TTC549 (cell line): ENCODE measurements around the gene PSTPIP2.
"Not testable (repeated sequence)": the region's sequence is repeated elsewhere in the genome, so short reads cannot be mapped to it uniquely, and the experiment has no call there.

Source experiments
- FAIRE-seq: peaks from 2 replicates; lab custom pipeline; 2012; peaks lifted over from hg19 to GRCh38; lab: Jason Lieb, UNC

PSTPIP2 gene, protein sequence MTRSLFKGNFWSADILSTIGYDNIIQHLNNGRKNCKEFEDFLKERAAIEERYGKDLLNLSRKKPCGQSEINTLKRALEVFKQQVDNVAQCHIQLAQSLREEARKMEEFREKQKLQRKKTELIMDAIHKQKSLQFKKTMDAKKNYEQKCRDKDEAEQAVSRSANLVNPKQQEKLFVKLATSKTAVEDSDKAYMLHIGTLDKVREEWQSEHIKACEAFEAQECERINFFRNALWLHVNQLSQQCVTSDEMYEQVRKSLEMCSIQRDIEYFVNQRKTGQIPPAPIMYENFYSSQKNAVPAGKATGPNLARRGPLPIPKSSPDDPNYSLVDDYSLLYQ

DNA sequence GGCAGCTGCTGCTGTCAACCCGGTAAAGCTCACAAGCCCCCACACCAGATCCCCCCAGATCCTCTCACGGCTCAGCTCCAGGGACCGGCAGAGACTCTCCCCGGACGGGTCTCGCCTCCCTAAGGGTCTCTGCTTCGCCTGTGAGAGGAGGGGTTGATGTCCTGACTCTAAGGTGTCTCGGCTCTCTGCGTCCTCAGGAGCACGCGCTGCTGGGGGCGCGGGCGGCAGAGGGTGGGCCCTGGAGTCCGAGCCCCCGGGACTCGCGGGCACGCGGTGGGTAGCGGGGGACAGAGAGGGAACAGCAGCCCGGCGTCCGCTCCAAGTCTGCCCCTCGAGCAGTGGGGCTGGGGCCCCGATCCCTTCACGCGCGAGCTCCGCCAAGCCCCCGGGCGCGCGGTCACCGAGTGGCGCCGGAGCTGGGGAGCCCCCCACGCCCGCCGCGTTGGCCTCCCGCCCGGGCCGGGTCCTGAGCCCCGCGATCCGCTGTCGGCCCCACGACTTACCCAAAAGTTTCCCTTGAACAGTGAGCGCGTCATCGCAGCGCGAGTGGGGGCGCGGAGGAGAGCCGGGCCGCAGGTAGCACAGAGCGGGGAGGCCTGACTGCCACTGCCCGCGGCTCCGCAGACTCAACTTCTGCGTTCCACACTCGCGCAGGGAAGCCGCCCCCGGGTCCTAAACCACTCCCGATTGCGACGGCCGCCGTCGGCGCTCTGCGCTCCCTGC lies at the start of gene PSTPIP2:
TSS of gene PSTPIP2 (minus strand) at position 608 of the 723 bp plus-strand sequence. CDS start at position 536, 72 bp downstream.
- no peak for FAIRE-seq

DNA sequence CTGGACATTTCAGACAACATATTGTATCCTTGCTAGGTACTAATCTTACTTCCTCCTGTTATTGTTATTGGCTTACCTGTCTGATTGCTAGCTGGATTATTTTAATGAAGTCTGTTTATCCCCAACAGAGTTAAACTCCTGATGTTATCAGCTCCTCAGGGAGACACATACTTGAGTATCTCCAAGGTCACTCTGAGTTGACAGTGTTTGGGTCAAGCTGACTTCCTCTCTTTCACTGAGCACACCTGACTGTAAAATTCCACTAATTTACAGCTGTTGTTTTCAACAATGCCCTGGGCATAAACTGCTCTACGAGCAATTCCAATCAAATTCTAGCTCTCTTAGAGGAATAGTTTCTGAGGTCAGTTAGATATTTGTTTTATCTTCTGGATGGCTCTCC lies 41.7 kb upstream of the PSTPIP2 start:
- FAIRE-seq = no peak

DNA sequence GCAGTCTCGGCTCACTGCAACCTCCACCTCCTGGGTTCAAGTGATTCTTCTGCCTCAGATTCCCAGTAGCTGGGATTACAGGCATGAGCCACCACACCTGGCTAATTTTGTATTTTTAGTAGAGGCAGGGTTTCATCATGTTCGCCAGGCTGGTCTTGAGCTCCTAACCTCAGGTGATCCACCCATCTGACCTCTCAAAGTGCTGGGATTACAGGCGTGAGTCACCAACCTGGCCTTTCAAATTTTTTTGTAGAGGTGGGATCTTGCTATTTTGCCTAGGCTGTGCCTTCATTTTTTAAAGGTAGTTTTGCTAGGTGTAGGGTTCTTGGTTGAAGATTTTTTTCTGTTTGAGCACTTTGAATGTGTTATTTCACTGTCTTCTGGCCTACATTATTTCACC lies 38.3 kb upstream of the PSTPIP2 start:
- no peak for FAIRE-seq

DNA sequence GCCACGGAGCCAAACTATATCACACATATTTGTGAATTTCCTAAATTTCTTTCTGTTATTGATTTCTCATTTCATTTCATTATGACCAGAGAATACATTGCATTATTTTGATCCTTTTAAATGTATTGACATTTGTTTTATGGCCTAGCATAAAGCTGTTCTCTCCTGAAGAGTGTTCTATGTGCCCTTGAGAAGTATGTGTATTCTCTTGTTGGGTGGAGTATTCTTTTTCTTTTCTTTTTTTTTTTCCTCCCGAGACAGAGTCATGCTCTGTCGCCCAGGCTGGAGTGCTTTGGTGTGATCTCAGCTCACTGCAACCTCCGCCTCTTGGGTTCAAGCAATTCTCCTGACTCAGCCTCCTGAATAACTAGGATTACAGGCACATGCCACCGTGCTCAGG lies 37.3 kb upstream of the PSTPIP2 start:
- no peak for FAIRE-seq

DNA sequence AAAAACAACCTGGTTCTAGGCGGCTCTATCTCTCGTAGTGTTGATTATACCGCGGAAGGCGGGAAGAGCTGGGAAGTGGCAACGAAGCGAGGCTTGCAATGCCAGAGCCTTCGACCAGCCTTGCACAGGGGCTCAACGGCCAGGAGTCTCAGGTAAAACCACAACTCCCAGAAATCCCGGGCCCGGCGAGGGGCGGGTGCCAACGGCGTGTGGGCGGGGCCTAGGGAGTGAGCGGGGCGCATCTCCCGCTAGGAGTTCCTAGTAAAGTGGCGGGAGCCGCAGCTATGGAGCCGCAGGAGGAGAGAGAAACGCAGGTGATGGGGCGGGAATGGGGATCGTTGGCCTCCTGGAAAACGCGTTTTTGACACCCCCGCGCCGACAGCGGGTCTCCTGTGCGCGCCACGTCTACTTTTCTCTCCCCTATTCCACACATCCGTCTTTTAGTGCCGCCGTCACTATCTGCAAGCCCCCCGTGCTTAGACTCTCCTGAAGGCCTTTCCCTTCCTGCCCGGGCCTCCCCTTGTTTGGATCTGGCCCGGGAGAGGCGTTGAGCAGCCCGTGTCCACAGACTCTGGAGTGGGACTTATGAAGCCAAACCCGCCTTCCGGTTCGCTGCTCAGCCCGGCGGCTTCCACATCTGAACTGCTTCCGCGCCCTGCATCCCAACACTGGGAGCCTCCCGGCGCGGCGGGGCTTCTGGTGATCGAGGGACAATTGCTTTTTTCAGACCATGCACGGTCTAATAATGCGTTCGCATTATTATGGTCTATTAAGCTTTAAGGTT lies 32.3 kb upstream of the PSTPIP2 start, which contains the start of gene HAUS1:
TSS of gene HAUS1 (plus strand) at position 258 of the 784 bp plus-strand sequence. CDS start at position 285, 27 bp downstream.
- FAIRE-seq = peak; percentile 72

DNA sequence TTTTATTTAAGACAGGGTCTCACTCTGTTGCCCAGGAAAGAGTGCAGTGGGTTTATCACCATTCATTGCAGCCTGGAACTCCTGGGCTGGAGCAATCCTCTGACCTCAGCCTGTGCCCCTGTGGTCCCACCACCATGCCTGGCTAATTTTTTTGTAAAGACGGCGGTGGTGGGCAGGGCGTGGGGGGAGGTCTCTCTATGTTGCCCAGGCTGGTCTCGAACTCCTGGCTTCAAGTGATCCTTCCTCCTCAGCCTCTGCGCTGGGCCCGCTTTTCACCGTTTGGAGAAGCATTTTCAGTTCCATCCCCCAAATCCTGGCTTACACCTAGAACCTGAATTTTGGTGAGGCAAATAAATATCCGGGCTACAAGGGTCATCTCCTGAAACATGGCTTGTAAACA lies 27.4 kb upstream of the PSTPIP2 start:
- FAIRE-seq = no peak

DNA sequence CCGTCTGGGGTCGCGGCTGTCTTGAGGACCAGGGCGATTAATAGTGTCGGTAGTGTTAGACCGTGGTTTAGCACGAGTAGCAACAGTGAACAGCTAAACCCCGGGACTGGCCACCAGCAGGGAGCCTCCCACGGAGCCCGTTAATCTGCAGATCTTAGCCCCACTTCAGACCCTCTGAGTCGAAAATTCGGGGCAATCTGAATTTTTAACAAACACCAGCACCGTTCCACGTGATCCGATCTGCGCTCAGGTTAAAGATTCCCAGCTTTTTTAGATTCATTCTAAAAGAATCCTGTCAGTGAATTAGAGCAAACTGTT lies 26.5 kb upstream of the PSTPIP2 start:
- no peak for FAIRE-seq

DNA sequence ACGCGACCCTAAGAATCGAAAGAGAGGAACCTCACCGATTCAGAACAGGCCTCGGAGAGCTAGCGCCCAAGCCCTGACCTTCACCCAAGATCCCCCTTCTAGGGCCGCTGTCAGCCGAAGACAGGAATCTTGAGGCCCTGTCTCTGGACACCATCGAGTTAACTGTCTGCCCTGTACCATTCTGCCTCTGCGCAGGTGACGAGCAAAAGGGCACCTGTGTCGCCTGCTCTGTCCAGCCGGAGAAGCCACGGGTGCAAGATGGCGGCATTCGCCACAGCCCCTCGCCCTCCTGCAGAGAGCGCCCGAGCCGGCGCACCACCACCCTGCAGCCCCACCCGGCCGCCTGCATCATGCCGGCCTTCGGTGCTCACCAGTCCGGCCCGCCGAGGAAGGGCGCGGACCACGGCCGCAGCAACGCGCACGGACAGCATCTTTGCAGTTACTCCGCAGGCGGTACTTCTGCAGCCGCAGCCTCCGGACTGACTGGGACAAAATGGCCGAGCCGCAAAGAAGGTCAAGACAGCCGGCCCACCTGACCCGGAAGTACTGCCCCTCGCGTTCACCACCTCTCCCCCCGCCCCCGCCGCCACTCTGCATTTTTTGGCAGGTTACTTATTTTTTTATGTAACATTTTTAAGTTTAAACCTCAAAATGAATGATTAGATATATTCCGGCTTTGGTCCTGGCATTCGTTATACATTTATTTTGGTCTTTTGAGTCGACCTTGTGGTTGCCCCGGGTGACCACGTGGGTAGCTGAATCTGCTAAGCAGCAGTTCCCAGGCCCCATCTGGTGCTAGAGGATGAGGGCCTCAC lies 25.9 kb upstream of the PSTPIP2 start, which contains the start of gene ATP5F1A:
TSS of gene ATP5F1A (minus strand) at position 496 of the 815 bp plus-strand sequence. CDS start at position 431, 65 bp downstream.
- FAIRE-seq = no peak

DNA sequence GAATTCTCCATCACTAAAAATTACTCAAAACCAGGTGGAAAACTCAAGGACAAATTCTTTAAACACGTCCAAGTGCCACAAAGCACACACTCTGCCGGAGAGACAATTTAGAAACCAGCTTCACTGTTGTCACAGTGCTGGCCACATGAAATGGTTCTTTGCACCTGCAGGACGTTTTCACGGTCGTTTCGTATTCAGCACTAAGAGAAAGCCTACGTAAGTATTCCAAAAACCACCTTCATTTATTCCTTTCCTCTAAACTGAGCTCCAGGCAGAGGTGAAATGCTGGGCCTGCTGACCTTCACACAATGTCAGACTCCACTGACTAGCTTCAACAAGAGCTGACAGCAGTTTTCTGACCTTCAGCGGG lies 25.4 kb upstream of the PSTPIP2 start:
- no peak for FAIRE-seq

DNA sequence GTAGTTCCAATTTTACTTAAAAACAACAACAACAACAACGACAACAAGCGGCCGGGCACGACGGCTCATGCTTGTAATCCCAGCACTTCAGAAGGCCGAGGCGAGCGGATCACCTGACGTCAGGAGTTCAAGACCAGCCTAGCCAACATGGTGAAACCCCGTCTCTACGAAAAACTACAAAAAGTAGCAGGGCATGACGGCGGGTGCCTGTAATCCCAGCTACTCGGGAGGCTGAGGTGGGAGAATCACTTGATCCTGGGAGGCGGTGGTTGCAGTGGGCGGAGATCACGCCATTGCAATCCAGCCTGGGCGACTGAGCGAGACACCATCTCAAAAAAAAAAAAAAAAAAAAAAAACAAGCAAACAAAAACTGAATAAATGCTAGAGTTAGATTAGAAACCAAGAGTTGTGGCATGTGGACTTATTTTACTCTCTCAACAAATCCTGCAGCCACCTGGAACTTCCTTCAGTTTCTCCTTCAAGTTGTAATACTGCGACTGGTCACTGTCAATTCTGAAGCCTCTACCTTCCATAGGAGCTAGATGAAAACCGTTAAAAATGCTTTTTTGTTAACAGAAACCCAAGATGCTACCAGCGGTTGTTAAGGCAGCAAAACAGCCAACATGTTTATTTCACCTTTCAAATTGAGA lies 24.7 kb upstream of the PSTPIP2 start:
- no peak for FAIRE-seq

DNA sequence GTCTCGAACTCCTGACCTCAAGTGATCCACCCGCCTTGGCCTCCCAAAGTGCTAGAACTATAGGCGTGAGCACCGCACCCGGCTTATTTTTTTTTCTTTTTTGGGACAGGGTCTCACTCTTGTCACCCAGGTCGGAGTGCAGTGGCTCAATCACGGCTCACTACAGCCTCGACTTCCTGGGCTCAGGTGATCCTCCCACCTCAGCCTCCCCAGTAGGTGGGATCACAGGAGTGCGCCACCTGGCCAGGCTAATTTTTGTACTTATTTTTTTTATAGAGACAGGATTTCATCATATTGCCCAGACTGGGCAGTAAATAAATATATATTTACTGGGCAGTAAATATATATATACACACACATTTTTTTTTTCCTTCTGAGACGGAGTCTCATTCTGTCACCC lies 23.5 kb upstream of the PSTPIP2 start:
- no peak for FAIRE-seq

DNA sequence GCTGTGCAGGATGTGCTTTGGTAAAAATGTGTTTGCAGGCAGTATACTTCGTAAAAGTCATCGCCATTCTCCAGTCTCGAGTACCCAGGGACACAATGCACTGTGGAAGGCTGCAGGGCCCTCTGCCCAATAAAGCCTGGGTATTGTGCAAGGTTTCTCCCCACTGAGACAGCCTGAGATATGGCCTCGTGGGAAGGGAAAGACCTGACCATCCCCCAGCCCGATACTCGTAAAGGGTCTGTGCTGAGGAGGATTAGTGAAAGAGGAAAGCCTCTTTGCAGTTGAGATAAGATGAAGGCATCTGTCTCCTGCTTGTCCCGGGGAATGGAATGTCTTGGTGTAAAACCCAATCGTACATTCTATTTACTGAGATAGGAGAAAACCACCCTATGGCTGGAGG lies 16.4 kb upstream of the PSTPIP2 start:
- FAIRE-seq = not testable (repeated sequence)

DNA sequence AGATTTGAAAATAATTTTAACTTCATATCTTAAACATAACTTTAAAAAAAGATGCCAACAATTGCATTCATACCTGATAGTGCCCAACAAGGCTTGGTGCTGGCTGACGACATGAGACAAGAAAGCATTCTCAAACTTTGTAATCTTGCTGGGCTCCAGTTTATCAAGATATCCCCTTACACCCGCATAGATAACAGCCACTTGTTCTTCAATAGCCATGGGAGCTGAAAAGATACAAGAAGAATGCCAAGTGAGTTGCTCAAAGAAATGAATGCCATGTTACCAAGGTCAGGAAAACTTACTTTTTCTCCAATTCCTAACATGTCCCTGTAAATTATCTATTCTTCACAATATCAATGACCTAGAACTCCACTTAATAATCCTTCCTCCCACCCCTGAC lies 12.4 kb upstream of the PSTPIP2 start:
- no peak for FAIRE-seq

DNA sequence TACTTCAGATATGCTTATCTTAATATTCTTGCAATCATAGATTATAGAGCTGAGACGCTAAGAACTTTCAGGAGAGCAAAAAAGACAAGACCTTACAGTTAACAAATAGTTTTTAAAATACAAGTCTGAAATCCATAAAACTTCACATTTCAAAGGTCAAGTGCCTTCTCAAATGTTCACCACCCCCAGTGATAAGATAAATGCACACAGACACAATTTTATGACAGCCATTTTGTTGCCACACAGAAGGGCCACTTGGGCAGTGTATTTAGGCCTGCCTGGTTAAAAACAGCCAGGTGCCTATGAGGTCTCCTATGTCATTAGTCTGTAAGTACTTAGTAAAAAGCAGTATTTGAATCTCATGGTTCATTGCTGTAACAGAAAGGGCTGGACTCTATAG lies 8.1 kb upstream of the PSTPIP2 start:
- no peak for FAIRE-seq

DNA sequence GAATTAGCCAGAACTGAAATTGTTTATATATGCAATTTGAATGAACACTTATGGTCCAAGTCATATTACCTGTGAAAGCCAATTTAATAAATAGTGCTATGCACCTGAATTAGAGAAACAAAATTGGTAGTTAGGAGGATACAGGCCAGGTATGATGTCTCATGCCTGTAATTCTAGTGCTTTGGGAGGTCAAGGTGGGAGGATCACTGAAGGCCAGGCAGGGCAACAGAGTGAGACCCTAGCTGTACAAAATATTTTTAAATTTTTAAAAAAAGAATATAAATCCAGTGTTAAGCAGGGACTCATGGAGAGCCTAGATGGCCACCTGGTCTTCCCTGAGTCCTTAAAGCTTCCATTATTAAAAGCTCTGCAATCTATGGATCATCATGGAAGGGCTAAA lies 7.3 kb upstream of the PSTPIP2 start:
- no peak for FAIRE-seq

DNA sequence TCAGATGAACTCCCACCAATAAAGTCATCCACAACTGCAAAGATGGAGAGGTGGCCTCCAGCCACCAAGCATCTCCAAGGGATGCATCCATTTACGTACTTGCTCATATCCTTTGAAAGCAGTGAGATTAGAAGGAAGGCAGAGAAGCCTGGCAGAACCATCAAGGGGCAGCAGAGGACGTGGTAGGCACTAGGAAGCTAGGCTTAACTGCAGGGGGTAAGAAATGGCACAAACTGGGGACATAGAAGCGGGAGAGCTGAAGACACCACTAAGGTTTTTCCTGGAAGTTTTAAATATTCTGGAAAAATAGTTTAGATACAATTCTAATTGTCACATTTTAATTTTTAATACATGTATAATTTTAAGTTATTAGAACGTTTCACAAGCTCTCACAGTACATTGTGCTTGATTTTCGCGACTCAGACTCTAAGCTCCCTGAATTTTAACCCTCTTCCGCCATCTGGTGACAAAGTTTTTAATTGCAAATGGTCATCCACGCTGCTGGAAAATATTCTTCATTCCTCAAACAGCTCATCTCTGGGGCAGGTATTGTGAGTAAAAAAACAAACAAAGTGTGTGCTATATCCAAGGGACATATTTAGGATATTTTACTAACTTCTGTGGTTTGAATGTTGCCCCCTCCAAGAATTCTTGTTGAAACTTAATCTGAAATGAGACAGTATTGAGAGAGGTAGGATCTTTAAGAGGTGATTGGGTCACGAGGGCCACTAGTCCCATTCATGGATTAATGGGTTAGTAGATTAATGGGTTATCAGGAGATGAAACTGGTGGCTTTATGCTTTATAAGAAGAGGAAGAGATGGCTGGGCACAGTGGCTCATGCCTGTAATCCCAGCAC lies 1.6 kb upstream of the PSTPIP2 start:
- peak; percentile 93 for FAIRE-seq

DNA sequence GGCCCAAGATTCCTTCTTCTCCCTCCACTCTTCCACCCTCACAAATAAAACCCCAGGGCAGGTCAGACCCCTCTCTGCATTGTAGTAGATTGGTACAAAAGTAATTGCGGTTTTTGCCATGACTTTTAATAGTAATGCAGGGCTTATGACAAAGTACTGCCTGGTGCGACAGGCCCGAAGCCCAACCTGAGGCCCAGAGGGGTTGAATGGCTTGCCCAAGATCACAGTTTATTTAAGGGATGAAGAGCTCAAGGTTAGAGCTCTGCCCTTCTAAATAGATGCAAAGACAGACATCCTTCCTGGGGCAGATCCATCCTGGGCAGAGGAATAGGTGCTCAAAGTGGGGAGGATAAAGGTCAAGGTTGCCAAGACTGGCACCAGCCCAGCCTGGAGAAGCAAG lies 899 bp upstream of the PSTPIP2 start:
- FAIRE-seq = no peak

DNA sequence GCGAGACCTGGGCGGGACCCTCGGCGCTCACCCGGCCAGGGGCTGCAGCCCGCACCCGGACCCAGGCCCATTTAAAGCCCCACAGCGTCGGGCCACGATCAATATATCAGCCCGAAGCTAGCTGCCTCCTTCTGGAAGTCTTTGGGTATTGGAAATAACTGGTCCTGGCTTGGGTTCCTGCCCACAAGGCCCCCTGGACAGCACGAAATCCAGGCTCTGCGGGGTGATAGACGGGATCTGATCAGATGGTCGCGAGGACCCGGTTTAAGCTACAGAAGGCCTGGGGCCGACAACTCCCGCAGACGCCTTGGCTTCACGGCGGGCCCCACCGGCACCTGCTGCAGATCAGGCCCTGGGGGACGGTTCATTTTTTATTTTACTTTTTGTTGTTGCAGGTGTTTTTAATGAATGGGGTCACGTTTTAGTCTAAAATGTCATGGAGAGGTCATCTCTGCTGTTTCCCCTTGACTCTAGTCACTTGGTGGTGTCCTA lies 362 bp upstream of the PSTPIP2 start:
- no peak for FAIRE-seq

DNA sequence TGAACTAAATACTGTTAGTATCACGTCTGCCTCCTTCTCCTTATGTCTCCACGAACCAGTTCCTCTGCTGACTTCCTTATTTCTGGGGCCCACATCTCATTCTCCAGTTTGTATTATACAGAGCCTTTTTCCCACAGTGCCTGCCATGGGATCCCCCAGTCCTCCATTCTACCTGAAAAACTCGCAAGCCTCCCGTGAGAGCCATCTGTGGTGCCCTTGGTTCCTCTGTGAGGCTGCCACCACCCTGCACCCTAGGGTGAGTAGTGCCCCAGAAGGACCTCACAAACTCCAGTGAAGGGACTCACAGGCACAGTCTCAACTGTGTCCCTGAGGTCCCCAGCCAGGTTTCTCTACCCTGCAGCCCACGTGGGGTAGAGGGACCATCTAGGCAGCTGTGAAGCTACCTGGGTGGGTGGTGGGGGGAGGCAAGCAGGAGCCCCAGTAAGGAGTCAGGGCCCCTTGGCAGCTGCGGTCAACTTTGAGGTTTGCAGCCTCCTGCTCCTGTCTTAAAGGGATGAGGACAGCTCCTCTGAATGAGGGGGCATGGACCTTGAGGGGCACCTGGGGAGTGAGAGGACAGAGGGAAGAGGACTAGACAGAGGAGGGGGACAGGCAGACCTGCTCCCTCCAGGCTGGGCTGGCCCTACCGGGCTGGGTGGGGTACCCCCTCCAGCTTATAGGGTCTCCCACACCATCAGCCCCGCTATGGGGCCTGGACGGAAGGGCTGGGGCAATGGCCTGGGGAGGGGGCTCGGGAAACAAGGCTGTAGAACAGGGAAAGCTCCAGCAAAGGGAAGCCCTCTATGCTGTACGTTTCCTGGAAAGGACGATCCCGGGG lies 1.0 kb downstream of the PSTPIP2 start:
- no peak for FAIRE-seq

DNA sequence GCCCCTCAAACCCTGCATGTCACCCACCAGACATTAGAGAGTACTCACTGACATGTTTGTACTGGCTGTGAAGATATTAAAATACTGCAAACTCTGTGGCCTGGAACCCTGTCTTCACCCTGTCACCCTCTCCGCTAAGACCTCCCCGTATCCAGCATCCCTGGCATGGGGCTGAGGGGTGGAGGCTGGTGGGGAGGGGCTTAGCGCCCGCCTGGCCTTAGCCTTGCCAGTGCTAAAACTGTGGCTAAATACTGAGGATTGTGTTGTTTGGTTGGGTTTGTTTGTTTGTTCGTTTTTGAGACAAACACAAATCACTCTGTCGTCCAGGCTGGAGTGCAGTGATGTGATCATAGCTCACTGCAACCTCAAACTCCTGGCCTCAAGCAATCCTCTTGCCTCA lies 1.8 kb downstream of the PSTPIP2 start:
- FAIRE-seq = no peak
